HTERT RPE-1 (cell line): ENCODE data around the gene C11orf71.

ENCODE experiments used
- in situ Hi-C: fragments of 300-500 bp; cut with MboI; formaldehyde crosslinking; loops from 4 replicates; pipeline ENCODE4 v1.14.3; 2020; ENCODE audit warnings: low sequenced_read_pairs

C11orf71 gene

GRCh38 chr11:114362326-114362725, 38.0 kb downstream of the C11orf71 start:
- in situ Hi-C loops = no loop called here

DNA sequence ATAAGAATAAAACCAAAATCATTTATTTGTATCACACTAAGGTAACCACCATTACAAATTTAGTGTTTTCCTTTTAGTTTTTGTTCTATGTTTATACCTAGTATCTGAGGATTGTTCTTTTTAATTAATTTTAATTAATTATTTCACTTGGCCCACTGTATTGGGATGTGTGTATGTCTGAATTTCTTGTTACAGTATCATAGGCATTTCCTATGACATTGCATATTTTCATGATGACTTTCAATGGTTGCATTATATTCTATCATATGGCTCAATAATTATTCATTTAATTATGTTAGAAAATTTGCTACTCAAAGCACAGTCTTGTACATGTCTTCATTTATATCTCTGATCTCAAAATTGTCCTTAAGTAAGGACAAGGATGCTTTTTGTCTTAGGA, 41.0 kb downstream of the C11orf71 start:
- in situ Hi-C loops = no loop called here

GRCh38 chr11:114358716-114359115, 41.6 kb downstream of the C11orf71 start:
- in situ Hi-C loops = no loop called here

DNA sequence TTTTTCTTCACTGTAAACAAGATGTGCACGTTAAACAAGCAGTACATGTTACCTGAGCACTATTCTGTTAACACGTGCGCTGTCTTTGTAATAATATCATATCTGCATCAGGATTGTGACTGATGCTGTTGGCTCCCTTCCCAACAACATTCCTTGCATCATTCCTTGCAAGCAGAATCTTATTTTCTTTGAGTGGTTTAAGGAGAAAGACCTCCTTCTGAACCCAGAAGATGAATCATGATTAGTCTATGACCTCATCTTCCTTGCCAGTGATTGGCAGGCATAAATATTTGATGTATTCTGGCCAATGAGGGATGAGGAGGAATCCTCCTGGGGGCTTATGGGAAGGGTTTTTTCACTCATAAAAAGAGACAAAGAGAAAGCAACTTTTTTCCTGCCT, 46.2 kb downstream of the C11orf71 start:
- in situ Hi-C loops = no loop called here

GRCh38 chr11:114353443-114353842, 46.9 kb downstream of the C11orf71 start:
- in situ Hi-C loops = no loop called here

- in situ Hi-C loops = no loop called here
Measured at GRCh38 chr11:114350022-114350421, 50.3 kb downstream of the C11orf71 start.
